ENCODE measurements around the gene SOX12.
A peak's percentile ranks its signal among the peaks of the same experiment; 100 is the strongest.

Gene SOX12

GRCh38 chr20:297098-297924 lies 28.0 kb upstream of the SOX12 start, which contains the start of gene ZCCHC3:
Gene ZCCHC3, plus strand, starts transcription at chr20:297570. Its CDS starts 17 bp downstream, at chr20:297587.
- no peak for TF ChIP-seq CTCF (IDR thresholded peaks at IDR 0.05; ENCODE audit: extremely low read depth, missing control alignments)
- peak; percentile 94 for DNase-seq (ENCODE audit: low spot score)

- TF ChIP-seq CTCF (IDR thresholded peaks at IDR 0.05; ENCODE audit: extremely low read depth, missing control alignments) = no peak
- DNase-seq (ENCODE audit: low spot score) = peak; percentile 70
These were observed 27.2 kb upstream of the SOX12 start for GRCh38 chr20:297925-298775.

GRCh38 chr20:298776-299391 lies 26.5 kb upstream of the SOX12 start:
- DNase-seq (ENCODE audit: low spot score) = no peak

GRCh38 chr20:300345-300990 lies 24.9 kb upstream of the SOX12 start:
- no peak for TF ChIP-seq CTCF (IDR thresholded peaks at IDR 0.05; ENCODE audit: extremely low read depth, missing control alignments)

More at GRCh38 chr20:298776-299391, 26.5 kb upstream of the SOX12 start:
- no peak for TF ChIP-seq CTCF (IDR thresholded peaks at IDR 0.05; ENCODE audit: extremely low read depth, missing control alignments)

GRCh38 chr20:301886-302848 lies 23.2 kb upstream of the SOX12 start:
- TF ChIP-seq CTCF (IDR thresholded peaks at IDR 0.05; ENCODE audit: extremely low read depth, missing control alignments) = no peak
- DNase-seq (ENCODE audit: low spot score) = no peak

More at GRCh38 chr20:300345-300990, 24.9 kb upstream of the SOX12 start:
- DNase-seq (ENCODE audit: low spot score) = no peak

GRCh38 chr20:305745-306144 lies 19.6 kb upstream of the SOX12 start:
- TF ChIP-seq CTCF (IDR thresholded peaks at IDR 0.05; ENCODE audit: extremely low read depth, missing control alignments) = no peak
- no peak for DNase-seq (ENCODE audit: low spot score)
